Smooth muscle cell of the pulmonary artery (primary cell): ENCODE results near the gene EVI5L. TPM values are rescaled to one million over a fixed set of nuclear protein-coding genes. Genes with fewer than 3 reads are reported as not detected.

ENCODE experiments used
- total RNA-seq: library from RNA; depleted of rRNA; stranded (reverse); fragments of >200 nt; gene quantifications from 2 replicates; pipeline ENCODE4 v1.2.3, GENCODE V29; 2014

The EVI5L gene
- total RNA-seq = 22.3 and 22.4 TPM in 2 replicates

DNA sequence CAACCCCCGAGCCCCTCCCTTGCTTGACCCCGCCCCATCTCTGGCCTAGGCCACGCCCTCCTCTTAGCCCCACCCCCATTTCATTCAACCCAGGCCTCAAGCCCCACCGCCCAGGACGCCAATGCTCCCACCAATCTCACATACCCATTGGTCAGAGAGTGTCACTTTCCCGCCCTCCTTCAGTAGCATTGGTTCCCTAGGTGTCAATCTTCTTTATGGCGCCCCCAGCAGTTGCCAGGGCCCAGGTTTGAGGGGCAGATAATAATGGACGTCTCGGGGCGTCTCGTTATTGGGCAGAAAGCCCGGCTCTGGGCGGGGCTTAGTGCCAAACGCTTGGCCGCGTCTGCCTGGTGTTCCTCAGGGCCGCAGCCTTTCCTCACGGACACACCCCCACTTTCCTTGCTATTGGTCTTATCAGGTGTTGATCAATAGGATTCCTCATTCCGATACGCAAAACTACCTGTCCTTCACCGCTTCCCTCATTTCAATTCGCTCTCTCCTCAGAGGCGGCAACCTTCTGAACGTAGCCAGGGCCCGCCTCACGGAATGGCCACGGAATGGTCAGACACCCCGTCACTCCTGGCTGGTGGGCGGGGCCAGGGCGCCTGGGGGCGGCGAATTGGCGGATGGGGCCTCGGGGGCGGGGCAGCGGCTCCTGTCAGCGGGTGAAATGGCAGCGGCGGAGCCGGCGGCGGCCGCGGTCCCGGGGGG, at the start of gene EVI5L:
TSS of gene EVI5L (plus strand) at position 658 of the 711 bp plus-strand sequence. CDS start 16,325 bp downstream, outside the sequence.

DNA sequence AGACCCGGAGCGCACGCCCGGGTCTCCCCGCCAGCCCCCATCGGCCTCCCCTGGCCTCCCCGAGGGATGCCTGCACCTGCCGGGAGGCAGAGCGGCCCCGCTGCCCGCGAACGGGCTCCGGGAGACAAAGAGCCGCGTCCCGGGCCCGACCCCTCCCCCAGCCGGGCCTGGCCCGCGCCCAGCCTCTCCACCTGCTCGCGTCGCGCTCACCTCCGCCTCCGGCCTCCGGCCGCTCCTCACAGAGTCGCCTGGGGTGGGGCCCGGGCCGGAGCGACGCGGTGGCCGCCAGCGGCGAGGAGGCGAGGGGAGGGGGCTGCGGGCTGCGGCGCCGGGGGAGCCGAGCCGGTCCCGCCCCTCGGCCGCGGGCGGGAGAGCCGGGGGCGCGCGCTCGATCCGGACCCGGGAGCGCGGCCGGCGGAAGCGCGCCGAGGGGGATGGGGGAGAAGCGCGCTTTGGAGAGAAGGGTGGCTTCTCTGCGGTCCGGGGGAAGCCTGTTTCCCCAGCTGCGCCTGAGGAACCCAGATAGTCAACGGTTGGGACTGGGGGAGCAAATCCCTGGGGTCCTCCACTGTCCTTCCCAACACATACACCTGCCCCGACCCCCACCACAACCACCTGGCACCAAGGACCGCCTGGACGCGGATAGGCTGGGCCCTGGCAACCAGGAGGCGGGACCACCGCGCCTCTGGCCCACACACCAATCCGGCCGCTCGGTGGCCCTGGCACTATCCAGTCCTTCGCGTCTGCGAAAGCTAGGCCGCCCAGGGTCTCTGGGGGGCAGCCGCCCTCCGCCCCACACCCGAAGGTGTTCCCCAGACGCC, 44.3 kb downstream of the EVI5L start, which contains the start of gene PRR36:
TSS of gene PRR36 (minus strand) at position 315 of the 821 bp plus-strand sequence. CDS start 701 bp downstream, outside the sequence.

DNA sequence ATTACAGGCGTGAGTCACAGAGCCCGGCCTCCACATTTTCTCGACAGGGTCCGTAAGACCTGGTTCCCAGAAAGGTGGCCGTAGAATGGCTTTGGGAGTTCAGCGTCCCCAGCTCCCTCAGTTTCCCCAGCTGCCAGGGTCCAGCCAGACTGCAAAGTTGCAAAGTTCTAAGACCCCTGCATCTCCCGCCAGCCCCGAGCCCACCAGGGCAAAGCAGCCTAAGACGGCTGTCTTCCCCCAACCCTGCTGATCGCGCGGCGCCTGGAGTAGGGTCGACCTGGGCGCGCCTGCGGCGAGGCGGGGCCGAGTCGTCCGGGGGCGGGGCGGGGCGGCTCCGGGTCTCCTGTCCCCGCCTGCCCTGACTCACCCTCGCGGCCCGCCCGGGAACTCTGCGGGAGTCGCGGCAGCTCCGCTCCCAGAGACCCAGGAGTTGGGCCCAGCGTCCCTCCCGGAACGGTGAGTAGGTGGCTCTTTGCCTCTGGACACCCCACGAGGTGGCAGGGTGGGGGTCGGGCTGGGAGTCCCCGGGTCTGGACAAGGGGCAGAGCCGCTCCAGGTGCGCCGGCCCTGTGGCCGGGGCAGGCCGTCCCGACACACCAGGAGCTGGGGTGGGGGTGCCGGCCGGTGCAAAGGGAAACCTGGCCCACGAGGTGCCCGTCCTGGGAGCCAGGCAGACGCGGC, 58.3 kb downstream of the EVI5L start, which contains the start of gene LRRC8E:
TSS of gene LRRC8E (plus strand) at position 366 of the 681 bp plus-strand sequence. CDS start 7,094 bp downstream, outside the sequence.

GRCh38 chr19:7903244-7904073, 73.4 kb downstream of the EVI5L start, which contains the start of gene MAP2K7:
MAP2K7 (plus strand) TSS chr19:7903877; CDS start chr19:7903945, 68 bp downstream.

Other genes with a start within 250 kb of the EVI5L start
- gene CAMSAP3, start 234.4 kb upstream of the EVI5L start, total RNA-seq = not detected in 2 replicates
- 36.1 and 40.1 TPM in 2 replicates for gene XAB2, start 200.7 kb upstream of the EVI5L start, total RNA-seq
- gene PET100, start 200.4 kb upstream of the EVI5L start, total RNA-seq = 4.7 and 9.1 TPM in 2 replicates
- gene PCP2, start 196.5 kb upstream of the EVI5L start, total RNA-seq = not detected in 2 replicates
- gene STXBP2, start 193.1 kb upstream of the EVI5L start, total RNA-seq = 5.4 and 14.9 TPM in 2 replicates
- not detected in 2 replicates for gene RETN, start 161.2 kb upstream of the EVI5L start, total RNA-seq
- not detected in 2 replicates for gene MCEMP1, start 153.1 kb upstream of the EVI5L start, total RNA-seq
- gene TRAPPC5, start 149.4 kb upstream of the EVI5L start, total RNA-seq = 64.4 and 67.2 TPM in 2 replicates
- gene FCER2, start 128.1 kb upstream of the EVI5L start, total RNA-seq = not detected in 2 replicates
- not detected in 2 replicates for gene CLEC4G, start 98.1 kb upstream of the EVI5L start, total RNA-seq
- gene CD209, start 82.7 kb upstream of the EVI5L start, total RNA-seq = not detected in 2 replicates
- not detected in 2 replicates for gene CLEC4M, start 67.0 kb upstream of the EVI5L start, total RNA-seq
- gene PRR36, start 44.2 kb downstream of the EVI5L start, total RNA-seq = 0.10 TPM in 1 of 2 replicates, not detected in the other
- gene LRRC8E, start 58.3 kb downstream of the EVI5L start, total RNA-seq = 3.1 and 3.8 TPM in 2 replicates
- gene MAP2K7, start 73.7 kb downstream of the EVI5L start, total RNA-seq = 17.1 and 17.7 TPM in 2 replicates
- 1.6 and 5.6 TPM in 2 replicates for gene TGFBR3L, start 84.6 kb downstream of the EVI5L start, total RNA-seq
- 14.9 and 19.0 TPM in 2 replicates for gene SNAPC2, start 90.1 kb downstream of the EVI5L start, total RNA-seq
- 2.5 and 7.4 TPM in 2 replicates for gene CTXN1, start 95.9 kb downstream of the EVI5L start, total RNA-seq
- gene TIMM44, start 113.4 kb downstream of the EVI5L start, total RNA-seq = 24.8 and 36.8 TPM in 2 replicates
- gene ELAVL1, start 175.4 kb downstream of the EVI5L start, total RNA-seq = 59.9 and 67.5 TPM in 2 replicates
- gene CCL25, start 222.5 kb downstream of the EVI5L start, total RNA-seq = not detected in 2 replicates